Activated CD4-positive, alpha-beta T cell treated with anti-CD3 and anti-CD28 coated beads, Interleukin-2, Interleukin-4, amounts not matched to agents 100 ng/mL and 50 ng/mL, durations not matched to agents 16 hours and 8 hours (primary cell): ENCODE results near the gene ARHGAP9.
"Not testable (repeated sequence)": the region's sequence is repeated elsewhere in the genome, so short reads cannot be mapped to it uniquely, and the experiment has no call there.

Experiments
- DNase-seq: peaks from one replicate; pipeline ENCODE4 v3.0.0-alpha.2; 2020; ENCODE audit warnings: low spot score

ARHGAP9 gene

DNA sequence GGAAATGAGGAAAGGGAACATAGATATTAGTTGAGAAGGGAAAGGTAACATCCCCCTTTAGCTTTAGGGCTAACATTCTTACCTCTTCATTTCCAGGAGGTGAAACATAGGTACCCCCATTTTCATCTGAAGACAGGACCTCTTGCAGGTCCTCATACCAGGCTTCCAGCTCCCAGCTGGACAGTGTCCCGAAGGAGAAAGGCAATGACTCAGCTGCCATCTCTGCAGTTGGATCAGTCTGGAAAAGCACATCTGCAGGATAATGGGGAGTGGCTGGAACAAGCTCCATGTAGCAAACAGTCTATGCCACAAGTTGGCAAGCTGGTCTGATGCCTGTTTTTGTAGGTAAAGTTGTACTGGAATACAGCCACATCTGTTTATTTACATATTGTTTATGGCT lies 37.5 kb upstream of the ARHGAP9 start:
- no peak for DNase-seq

GRCh38 chr12:57516617-57517153 lies 37.0 kb upstream of the ARHGAP9 start:
- no peak for DNase-seq

- DNase-seq: no peak
Observed at GRCh38 chr12:57515934-57516541, 36.4 kb upstream of the ARHGAP9 start.

GRCh38 chr12:57515408-57515933 lies 35.8 kb upstream of the ARHGAP9 start:
- DNase-seq: no peak

- no peak for DNase-seq
Observed at GRCh38 chr12:57514720-57515407, 35.2 kb upstream of the ARHGAP9 start.

GRCh38 chr12:57514246-57514645 lies 34.6 kb upstream of the ARHGAP9 start:
- DNase-seq: not testable (repeated sequence)

- DNase-seq: not testable (repeated sequence)
Observed at GRCh38 chr12:57513677-57514076, 34.0 kb upstream of the ARHGAP9 start.

GRCh38 chr12:57513266-57513665 lies 33.6 kb upstream of the ARHGAP9 start:
- DNase-seq: no peak

GRCh38 chr12:57512665-57513064 lies 33.0 kb upstream of the ARHGAP9 start:
- no peak for DNase-seq

DNA sequence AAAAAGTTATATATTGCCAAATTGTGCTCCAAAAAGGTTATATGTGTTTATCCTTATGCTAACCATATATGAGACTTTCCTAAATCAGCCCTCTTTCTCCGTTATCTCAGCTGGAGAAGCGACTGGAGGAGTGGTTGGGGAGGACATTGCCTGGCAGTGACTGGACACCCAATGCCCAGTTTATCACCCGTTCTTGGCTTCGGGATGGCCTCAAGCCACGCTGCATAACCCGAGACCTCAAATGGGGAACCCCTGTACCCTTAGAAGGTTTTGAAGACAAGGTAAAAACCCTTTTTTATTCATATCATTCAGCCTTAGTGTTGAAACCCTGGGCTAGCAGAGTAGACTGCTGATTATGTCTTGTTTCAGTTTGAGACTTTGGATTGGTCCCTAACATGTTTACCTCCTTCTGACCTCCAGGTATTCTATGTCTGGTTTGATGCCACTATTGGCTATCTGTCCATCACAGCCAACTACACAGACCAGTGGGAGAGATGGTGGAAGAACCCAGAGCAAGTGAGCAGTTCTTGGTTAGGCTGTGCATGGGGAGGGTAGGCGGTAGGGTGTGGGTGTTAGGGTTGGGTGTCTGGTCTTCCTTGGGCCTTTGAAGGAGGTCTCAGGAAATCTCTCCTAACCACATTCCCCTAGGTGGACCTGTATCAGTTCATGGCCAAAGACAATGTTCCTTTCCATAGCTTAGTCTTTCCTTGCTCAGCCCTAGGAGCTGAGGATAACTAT lies 32.1 kb upstream of the ARHGAP9 start:
- DNase-seq: no peak

DNA sequence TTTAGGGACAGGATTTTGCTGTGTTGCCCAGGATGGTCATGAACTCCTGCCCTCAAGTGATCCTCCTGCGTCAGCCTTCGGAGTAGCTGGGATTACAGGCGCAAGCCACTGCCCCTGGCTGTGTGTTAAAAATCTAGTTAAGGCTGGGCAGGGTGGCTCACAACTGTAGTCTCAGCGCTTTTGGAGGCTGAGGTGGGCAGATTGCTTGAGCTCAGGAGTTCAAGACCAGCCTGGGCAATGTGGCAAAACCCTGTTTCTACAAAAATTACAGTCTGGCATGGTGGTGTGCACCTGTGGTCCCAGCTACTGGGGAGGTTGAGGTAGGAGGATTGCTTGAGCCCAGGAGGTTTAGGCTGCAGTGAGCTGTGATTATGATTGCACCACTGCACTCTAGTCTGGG lies 31.5 kb upstream of the ARHGAP9 start:
- DNase-seq: no peak

DNA sequence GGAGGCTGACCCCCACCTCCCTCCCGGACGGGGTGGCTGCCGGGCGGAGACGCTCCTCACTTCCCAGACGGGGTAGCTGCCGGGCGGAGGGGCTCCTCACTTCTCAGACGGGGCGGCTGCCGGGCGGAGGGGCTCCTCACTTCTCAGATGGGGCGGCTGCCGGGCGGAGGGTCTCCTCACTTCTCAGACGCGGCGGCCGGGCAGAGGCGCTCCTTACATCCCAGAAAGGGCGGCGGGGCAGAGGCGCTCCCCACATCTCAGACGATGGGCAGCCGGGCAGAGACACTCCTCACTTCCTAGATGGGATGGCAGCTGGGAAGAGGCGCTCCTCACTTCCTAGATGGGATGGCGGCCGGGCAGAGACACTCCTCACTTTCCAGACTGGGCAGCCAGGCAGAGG lies 28.1 kb upstream of the ARHGAP9 start:
- DNase-seq: not testable (repeated sequence)

DNA sequence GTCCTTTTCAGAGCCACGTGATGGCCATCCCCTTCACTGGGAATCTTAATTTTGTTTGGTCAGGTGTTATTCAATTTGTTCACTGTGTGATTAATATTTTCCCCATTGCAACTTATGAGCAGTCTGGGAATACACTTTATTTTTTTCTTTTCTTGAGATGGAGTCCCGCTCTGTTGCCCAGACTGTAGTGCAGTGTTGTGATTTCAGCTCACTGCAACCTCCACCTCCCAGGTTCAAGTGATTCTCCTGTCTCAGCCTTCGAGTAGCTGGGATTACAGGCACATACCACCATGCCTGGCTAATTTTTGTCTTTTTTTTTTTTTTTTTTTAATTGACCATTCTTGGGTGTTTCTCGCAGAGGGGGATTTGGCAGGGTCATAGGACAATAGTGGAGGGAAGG lies 26.9 kb upstream of the ARHGAP9 start:
- not testable (repeated sequence) for DNase-seq

- not testable (repeated sequence) for DNase-seq
Observed at GRCh38 chr12:57502311-57502969, 22.8 kb upstream of the ARHGAP9 start.

GRCh38 chr12:57500213-57500612 lies 20.5 kb upstream of the ARHGAP9 start:
- DNase-seq: no peak

DNA sequence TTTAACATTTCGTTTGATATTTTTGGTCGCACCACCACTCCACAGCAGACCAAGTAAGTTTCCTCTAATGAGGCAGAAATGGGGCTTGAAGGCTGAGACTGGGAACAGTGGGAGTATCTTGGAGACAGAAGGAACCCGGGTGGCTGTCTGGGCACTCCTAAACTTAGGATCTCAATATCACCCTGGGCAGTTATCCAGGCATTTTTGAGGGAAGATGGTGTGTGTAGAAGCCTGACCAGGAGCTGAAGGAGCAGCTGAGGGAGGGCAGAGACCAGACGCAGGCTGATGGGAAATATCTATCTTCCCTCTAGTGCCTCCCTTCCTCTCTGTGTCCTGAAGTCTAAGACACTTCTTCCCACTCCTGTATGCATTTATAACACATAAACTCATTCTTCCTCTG lies 18.9 kb upstream of the ARHGAP9 start:
- no peak for DNase-seq

- DNase-seq: no peak
Observed at GRCh38 chr12:57498132-57498502, 18.5 kb upstream of the ARHGAP9 start.

- no peak for DNase-seq
Observed at GRCh38 chr12:57497223-57498131, 17.8 kb upstream of the ARHGAP9 start.

GRCh38 chr12:57496822-57497221 lies 17.2 kb upstream of the ARHGAP9 start:
- no peak for DNase-seq

- DNase-seq: not testable (repeated sequence)
Observed at GRCh38 chr12:57495051-57495701, 15.5 kb upstream of the ARHGAP9 start.
